Peyer's patch (tissue), 4 donors: ENCODE measurements around the gene COL23A1.

Experiments used
- CTCF ChIP-seq, 6 experiments: fragments of 450-650 bp in 4 of 6; fragments of 200-600 bp in 2 of 6; sonication (generic) in 1 of 6; IDR thresholded peaks; one replicate each; pipeline ENCODE4 v1.5.1; 2017 to 2019; ENCODE audit warnings: antibody characterized with exemption in 6 of 6, mild to moderate bottlenecking in 3 of 6, moderate library complexity in 1 of 6
- POLR2A ChIP-seq, 2 donors: fragments of 450-650 bp; IDR thresholded peaks; one replicate each; pipeline ENCODE4 v1.5.1; 2017; ENCODE audit warnings: antibody characterized with exemption in 2 of 2, mild to moderate bottlenecking in 2 of 2, moderate library complexity in 2 of 2

- no peak for TF ChIP-seq CTCF (IDR thresholded peaks at IDR 0.05)
- TF ChIP-seq POLR2A (IDR thresholded peaks at IDR 0.05): no peak
Measured at GRCh38 chr5:178356431-178356872, 233.7 kb downstream of the COL23A1 start.
